Suprapubic skin (tissue), 4 donors: Measurements from ENCODE around the gene ERG. TPM values are rescaled to one million over a fixed set of nuclear protein-coding genes. Genes with fewer than 3 reads are reported as not detected.

Source experiments
- DNase-seq, 2 donors: peaks; one replicate each; pipeline ENCODE4 v3.0.0-alpha.2; 2019; ENCODE audit warnings: low spot score in 2 of 2
- H3K27ac ChIP-seq: fragments of 200-600 bp; sonication (generic); one replicate; pipeline ENCODE4 v1.5.1; 2019
- H3K27me3 ChIP-seq: fragments of 200-600 bp; sonication (generic); one replicate; pipeline ENCODE4 v1.5.1; 2019
- H3K36me3 ChIP-seq: fragments of 200-600 bp; sonication (generic); one replicate; pipeline ENCODE4 v1.5.1; 2019
- H3K4me1 ChIP-seq: fragments of 200-600 bp; sonication (generic); one replicate; pipeline ENCODE4 v1.5.1; 2019
- H3K4me3 ChIP-seq: fragments of 200-600 bp; sonication (generic); one replicate; pipeline ENCODE4 v1.5.1; 2019; ENCODE audit warnings: mild to moderate bottlenecking
- H3K9me3 ChIP-seq: fragments of 200-600 bp; sonication (generic); one replicate; pipeline ENCODE4 v1.5.1; 2019
- CTCF ChIP-seq, 2 donors: fragments of 200-600 bp in 1 of 2; fragments of 450-650 bp in 1 of 2; sonication (generic) in 1 of 2; IDR thresholded peaks; one replicate each; pipeline ENCODE4 v1.5.1; 2016 to 2019; ENCODE audit warnings: antibody characterized with exemption in 2 of 2, mild to moderate bottlenecking in 1 of 2, moderate library complexity in 1 of 2
- EP300 ChIP-seq: sonication (generic); formaldehyde crosslinking; IDR thresholded peaks from one replicate; pipeline ENCODE4 v1.6.1; 2017; ENCODE audit warnings: antibody characterized with exemption
- POLR2A ChIP-seq, 2 donors: fragments of 450-650 bp; IDR thresholded peaks; one replicate each; pipeline ENCODE4 v1.6.1; 2017; ENCODE audit warnings: antibody characterized with exemption in 2 of 2, mild to moderate bottlenecking in 2 of 2, moderate library complexity in 2 of 2
- POLR2AphosphoS5 ChIP-seq, 3 donors: sonication (generic); formaldehyde crosslinking; IDR thresholded peaks; one replicate each; pipeline ENCODE4 v1.6.1; 2017; ENCODE audit warnings: antibody characterized with exemption in 3 of 3
- WGBS: methylation state at CpG from one replicate; pipeline ENCODE4 v1.1.5; 2018; 5-methylcytosine and 5-hydroxymethylcytosine counted together
- total RNA-seq, 4 donors: library from RNA; depleted of rRNA; stranded (reverse); fragments of >200 nt; gene quantifications; one replicate each; pipeline ENCODE4 v1.1.0, GENCODE V29; 2016

ERG gene
- total RNA-seq, 4 donors from 2014 or later: 3.3 to 10.1 (median 6.3) TPM

DNA sequence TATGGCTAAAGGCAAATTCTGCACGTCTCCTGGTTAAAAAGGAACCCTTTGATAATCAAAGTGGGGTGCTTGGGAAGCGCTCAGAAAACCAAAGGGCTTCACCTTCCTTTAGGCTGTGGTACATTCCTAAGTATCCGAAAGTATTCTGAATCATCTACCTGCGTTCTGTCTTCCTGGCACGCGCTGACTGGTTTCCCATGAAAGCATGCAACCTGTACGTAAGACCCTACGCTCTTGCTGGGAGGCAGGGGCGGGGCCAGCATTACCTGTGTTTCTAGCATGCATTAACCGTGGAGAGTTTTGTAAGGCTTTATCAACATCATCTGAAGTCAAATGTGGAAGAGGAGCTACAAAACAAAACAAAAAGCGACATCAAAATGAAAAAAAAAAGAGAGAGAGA is 96.0 kb downstream of the ERG start:
- DNase-seq: no peak
- TF ChIP-seq POLR2A (IDR thresholded peaks at IDR 0.05): no peak
- TF ChIP-seq CTCF (IDR thresholded peaks at IDR 0.05): no peak
- no peak for TF ChIP-seq POLR2AphosphoS5 (IDR thresholded peaks at IDR 0.05)
- TF ChIP-seq EP300: no peak
- Histone ChIP-seq H3K9me3 (no peaks in the 10 kb centered on the region), H3K27me3 (peaks cover 9% of the 10 kb centered on the region), H3K4me1 (peaks cover 2% of the 10 kb centered on the region), H3K27ac (no peak overlapping the region), H3K4me3 (no peak overlapping the region), H3K36me3 (no peaks in the 10 kb centered on the region)
- 68% methylated on average over 11 of the region's 11 CpGs for WGBS

DNA sequence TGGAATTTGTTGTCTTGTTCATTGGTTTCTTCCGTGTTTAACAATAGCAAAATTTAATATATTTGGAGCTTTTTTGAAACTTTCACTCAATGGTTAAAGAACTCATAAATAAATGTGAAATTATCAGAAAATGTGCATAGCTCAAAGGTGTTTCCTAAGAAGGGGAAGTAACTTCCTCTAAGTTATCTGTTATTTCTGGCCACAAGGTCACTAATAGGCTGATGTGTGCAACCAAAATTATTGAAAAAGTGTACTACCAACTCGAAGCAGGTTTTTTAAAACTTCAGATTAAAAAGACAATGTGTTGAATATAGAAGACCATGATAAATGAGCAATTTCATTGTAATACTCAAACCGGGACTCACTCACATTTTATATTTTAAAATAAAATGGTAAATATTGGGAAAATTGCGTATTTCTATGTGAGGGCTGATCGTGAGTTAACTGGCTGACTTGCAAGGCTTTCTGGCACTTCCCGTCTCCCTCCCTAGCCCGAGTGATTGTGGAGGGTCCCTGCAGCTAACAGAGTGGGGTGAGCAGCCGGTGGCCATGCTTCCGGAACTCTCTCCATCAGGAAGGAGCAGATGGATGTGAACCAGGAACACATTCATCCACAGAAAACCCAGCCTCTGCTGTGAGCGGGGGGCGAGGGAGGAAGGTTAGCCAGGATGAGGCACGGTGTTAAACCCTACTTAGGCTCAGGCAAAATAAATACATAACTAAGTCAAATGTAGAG is 96.9 kb downstream of the ERG start:
- no peak overlapping the region for H3K4me3 ChIP-seq
- TF ChIP-seq CTCF (IDR thresholded peaks at IDR 0.05) (no peak), POLR2A (IDR thresholded peaks at IDR 0.05) (no peak), EP300 (no peak), POLR2AphosphoS5 (IDR thresholded peaks at IDR 0.05) (no peak)
- H3K9me3 ChIP-seq: no peaks in the 10 kb centered on the region
- H3K36me3 ChIP-seq: no peaks in the 10 kb centered on the region
- H3K27ac ChIP-seq: no peak overlapping the region
- H3K27me3 ChIP-seq: peaks cover 9% of the 10 kb centered on the region
- H3K4me1 ChIP-seq: peaks cover 2% of the 10 kb centered on the region
- 80% methylated on average over 12 of the region's 12 CpGs for WGBS
- no peak for DNase-seq

DNA sequence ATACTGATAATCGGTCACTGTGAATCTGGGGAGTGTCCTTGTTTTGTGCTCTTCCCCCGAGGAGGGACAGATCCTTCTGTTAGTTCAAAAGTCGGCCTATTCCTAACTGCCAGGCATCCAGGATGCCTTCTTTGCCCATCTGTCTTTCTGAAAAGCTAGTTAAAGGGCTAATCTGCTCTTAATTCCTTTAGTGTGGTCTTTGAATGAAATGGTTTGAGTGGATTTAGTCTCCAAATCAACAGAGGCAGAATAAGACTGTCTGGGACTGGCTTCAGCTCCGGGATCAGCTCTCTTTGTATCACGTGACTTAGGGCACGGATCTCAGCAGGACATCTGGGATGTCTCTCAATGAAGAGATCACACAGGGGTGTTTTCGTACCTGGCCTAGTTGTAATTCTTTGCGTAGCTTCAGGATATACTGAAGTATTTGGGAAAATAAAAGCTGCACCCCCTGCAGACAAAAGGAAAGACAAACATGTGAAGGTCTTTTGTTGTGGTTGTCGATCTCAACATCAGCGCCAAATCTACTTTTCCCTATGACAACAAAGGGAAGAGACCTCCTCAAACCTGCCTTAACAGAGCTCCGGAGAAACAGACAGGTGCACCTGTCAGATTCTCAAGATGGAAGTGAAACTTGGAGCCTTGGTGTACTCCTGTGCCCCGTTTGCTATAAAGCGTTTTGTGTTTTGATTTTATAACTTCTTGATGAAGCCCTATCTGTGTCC is 97.9 kb downstream of the ERG start:
- Histone ChIP-seq H3K4me3 (no peak overlapping the region), H3K4me1 (peaks cover 2% of the 10 kb centered on the region), H3K27me3 (peaks cover 9% of the 10 kb centered on the region), H3K27ac (no peak overlapping the region), H3K36me3 (no peaks in the 10 kb centered on the region), H3K9me3 (no peaks in the 10 kb centered on the region)
- TF ChIP-seq POLR2AphosphoS5 (IDR thresholded peaks at IDR 0.05) (no peak), CTCF (IDR thresholded peaks at IDR 0.05) (no peak), EP300 (no peak), POLR2A (IDR thresholded peaks at IDR 0.05) (no peak)
- no peak for DNase-seq
- WGBS: 86% methylated on average over 13 of the region's 13 CpGs

DNA sequence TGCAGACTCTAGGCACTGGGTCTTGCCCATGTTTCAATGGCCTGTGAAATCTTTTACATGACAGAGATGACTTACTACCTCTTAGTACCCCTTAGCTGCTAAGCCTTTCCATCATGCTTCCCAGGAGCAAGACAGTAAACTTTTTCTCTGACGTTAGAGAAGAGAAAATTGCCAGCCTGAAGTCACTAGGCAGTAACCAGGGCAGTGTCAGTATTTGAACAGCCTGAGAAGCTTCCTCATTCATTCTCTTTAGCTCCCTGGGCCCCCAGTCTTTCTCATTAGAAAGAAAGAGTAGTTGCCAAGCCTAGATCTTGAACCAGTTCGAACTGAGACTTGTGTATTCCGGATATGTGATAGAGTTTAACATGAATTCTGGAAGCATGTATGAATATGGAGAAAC is 99.2 kb downstream of the ERG start:
- Histone ChIP-seq H3K4me3 (no peak overlapping the region), H3K9me3 (no peaks in the 10 kb centered on the region), H3K4me1 (peaks cover 2% of the 10 kb centered on the region), H3K27me3 (peaks cover 6% of the 10 kb centered on the region), H3K27ac (no peak overlapping the region), H3K36me3 (no peaks in the 10 kb centered on the region)
- no peak for DNase-seq
- 86% methylated on average over 3 of the region's 3 CpGs for WGBS
- no peak for TF ChIP-seq POLR2AphosphoS5 (IDR thresholded peaks at IDR 0.05)

DNA sequence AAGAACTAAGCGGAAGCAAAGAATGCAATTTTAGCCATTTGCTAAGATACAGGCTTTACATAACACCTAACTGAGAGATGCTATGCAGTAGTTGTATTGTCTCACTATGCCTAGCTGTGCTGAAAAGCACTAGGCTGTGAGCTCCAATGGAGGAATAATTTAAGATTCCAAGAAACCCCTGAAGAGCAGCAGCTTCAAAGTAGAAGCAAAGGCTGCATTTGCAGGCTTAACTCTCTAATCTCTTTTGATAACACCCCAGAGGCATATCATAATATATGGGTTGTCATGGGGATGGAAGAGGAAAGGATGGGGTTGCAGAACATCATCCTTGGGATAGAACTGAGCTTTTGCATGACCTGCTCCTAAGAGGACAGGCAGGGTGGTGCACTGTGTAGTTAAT is 102.0 kb downstream of the ERG start:
- DNase-seq: no peak
- no peak overlapping the region for H3K27ac ChIP-seq
- no peak overlapping the region for H3K4me3 ChIP-seq
- H3K4me1 ChIP-seq: no peaks in the 10 kb centered on the region
- no peaks in the 10 kb centered on the region for H3K36me3 ChIP-seq
- H3K9me3 ChIP-seq: no peaks in the 10 kb centered on the region
- 100% methylated on average over 1 of the region's 1 CpG for WGBS
- TF ChIP-seq POLR2A (IDR thresholded peaks at IDR 0.05) (no peak), EP300 (no peak), POLR2AphosphoS5 (IDR thresholded peaks at IDR 0.05) (no peak), CTCF (IDR thresholded peaks at IDR 0.05) (no peak)
- no peaks in the 10 kb centered on the region for H3K27me3 ChIP-seq
